Frontal cortex (tissue), 4 donors: ENCODE measurements around the gene HSD11B1. TPM values are rescaled to one million over a fixed set of nuclear protein-coding genes. Genes with fewer than 3 reads are reported as not detected.

Source experiments
- DNase-seq, 2 donors: peaks; one replicate each; pipeline ENCODE4 v3.0.0; 2012; ENCODE audit warnings: low spot score in 2 of 2
- FAIRE-seq: peaks from 2 replicates; lab custom pipeline; 2012; peaks lifted over from hg19 to GRCh38; lab: Jason Lieb, UNC
- total RNA-seq: library from RNA; depleted of rRNA; stranded (reverse); fragments of >200 nt; gene quantifications from one replicate; pipeline ENCODE4 v1.2.3, GENCODE V29; 2014
- donor health status: control.
- donor health status: control.
- donor health status: control.

The HSD11B1 gene
- total RNA-seq, 1 donor from 2014 or later: not detected

DNA sequence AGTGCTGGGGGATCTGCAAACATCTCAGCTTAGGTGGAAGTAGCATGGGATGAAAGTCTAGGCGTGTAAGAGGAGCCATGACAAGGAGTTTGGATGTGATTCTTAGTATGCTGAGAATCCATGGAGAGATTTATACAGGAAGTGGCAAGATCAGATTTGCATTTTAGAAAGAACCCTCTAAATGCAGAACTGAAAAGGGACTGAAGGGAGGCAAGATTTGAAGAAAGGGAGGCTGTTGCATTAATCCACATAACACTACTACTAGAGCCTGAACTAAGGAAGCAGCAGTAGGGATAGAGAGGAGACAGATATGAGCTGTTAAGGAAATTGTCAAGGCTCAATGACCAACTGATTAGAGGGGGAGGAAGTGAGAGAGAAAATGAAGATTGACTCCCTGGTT is 69.9 kb downstream of the HSD11B1 start:
- DNase-seq: no peak
- no peak for FAIRE-seq

DNA sequence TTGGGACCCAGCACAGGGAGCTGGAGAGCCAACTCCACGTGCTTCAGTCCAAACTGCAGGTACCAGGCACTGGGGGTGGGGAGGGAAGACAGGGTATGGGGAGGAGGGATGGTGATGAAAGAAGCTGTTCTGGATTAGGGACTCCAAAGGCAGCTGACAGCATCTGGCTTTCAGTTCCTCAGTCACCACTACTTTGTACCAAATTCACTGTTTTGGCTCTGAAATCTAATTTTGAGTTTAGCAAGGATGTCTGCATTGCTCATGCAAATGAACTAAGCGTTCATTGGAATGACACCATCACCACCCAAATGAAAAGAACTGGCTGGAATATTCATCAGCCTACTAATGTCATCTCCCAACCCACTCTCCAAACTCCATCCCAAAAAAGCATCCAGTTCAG is 71.0 kb downstream of the HSD11B1 start:
- FAIRE-seq: no peak

DNA sequence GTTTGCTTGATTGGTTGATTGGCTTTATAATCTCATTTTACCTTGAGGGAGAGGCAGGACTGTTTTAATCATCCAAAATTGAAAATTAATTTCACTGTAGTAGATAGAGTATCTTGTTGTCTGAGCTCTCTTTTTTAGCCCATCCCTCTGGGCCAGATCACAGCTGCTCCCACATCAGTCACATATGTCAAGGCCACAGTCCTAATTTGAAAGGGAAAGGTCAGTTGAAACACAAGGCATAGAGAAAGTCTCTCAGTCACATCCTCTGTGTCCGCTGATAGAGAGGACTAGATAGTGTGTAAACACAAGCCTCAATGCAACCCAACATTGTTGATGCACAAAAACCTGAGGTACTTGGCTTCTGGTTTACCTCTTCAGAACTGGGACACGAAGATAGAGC is 72.9 kb downstream of the HSD11B1 start:
- FAIRE-seq (no peak), DNase-seq (no peak)

More for the DNA sequence above, 71.0 kb downstream of the HSD11B1 start:
- no peak for DNase-seq

DNA sequence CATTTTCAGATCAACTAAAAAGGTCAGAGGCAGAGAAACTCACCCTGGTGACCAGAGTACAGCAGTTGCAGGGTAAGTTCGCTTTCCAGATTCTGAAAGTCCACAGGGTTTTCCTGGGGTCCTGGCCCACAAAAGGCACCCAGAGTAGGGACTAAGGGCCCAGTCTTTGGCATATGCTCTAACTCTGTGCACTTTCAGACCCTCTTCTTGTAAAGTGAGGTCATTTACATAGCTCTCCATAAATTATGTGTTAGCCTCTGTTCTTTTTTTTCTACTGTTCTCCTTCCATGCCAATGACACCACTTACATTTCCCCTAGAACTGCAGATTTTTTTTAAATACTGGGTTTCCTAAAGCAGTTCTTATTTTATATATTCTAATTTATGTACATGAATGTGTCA is 73.5 kb downstream of the HSD11B1 start:
- DNase-seq (no peak), FAIRE-seq (no peak)

DNA sequence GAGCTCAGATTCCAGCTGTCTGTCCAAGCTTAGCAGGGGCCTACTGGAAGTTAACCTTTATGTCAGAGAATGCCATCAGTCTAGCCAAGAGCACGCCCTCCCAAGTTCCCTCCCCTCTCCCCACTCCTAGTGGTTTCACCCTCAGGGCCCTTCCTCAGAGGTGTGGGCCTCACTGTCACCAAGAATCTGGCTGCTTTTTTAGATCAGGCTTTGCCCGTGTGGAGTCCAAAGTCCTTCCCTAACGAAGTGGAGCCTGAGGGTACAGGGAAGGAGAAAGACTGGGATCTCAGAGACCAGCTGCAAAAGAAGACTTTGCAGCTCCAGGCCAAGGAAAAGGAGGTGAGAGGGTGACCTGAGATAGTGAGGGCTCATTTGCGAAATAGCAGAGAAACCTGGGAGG is 75.6 kb downstream of the HSD11B1 start:
- DNase-seq (no peak), FAIRE-seq (no peak)

DNA sequence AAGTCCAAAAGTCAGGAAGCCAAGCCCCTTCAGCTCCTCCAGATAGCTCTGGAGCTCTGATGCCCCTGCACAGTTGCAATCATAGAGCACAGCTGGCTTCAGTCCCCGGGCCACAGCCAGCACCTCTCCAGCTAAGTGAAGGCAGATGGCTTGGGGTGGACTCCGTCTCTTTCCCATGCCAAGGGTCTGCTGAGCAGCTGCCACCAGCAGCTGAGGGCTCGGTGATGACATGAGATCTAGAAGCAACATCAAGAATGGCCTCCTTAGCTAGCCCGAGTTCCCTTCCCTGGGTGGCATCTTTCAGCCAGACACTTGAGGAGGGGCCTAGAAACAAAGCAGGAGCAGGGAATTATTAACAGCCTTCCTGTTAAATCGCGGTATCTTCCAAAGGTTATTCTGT is 78.7 kb downstream of the HSD11B1 start:
- DNase-seq (no peak), FAIRE-seq (no peak)

Other genes starting within 250 kb of the HSD11B1 start
- gene CAMK1G, start 121.1 kb upstream of the HSD11B1 start, total RNA-seq: 2.4 TPM
- gene LAMB3, start 52.4 kb upstream of the HSD11B1 start, total RNA-seq: 0.82 TPM
- 1.6 TPM for gene G0S2, start 29.4 kb upstream of the HSD11B1 start, total RNA-seq
- under 0.01 TPM for gene TRAF3IP3, start 51.2 kb downstream of the HSD11B1 start, total RNA-seq
- gene C1orf74, start 79.7 kb downstream of the HSD11B1 start, total RNA-seq: 3.3 TPM
- 0.41 TPM for gene IRF6, start 101.3 kb downstream of the HSD11B1 start, total RNA-seq
- 10.6 TPM for gene UTP25, start 123.1 kb downstream of the HSD11B1 start, total RNA-seq
- gene SYT14, start 233.4 kb downstream of the HSD11B1 start, total RNA-seq: 51.4 TPM